Measurements from ENCODE around the gene SULT4A1. TPM values are rescaled to one million over a fixed set of nuclear protein-coding genes. Genes with fewer than 3 reads are reported as not detected.

Gene SULT4A1
- total and polyA plus RNA-seq, 2 experiments from 2014 or later: 4.7 to 5.2 TPM

- peaks cover 22% of the 10 kb centered on the region for H3K36me3 Mint-ChIP-seq (ENCODE audit: low read depth)
- DNase-seq (ENCODE audit: low spot score): no peak
- no peak for ATAC-seq
Measured at GRCh38 chr22:43824724-43825420, 37.4 kb downstream of the SULT4A1 start.

More at GRCh38 chr22:43824724-43825420, 37.4 kb downstream of the SULT4A1 start:
- Histone ChIP-seq H3K27me3 (ENCODE audit: insufficient read depth) (no peaks in the 10 kb centered on the region), H3K9me2 (ENCODE audit: insufficient read depth) (no peaks in the 10 kb centered on the region), H3K4me1 (ENCODE audit: insufficient read depth) (peaks cover 21% of the 10 kb centered on the region), H3K36me3 (ENCODE audit: insufficient read depth) (peaks cover 6% of the 10 kb centered on the region), H3K79me2 (replicated peaks; ENCODE audit: insufficient read depth) (no peaks in the 10 kb centered on the region), H2AFZ (no peak overlapping the region), H3F3A (replicated peaks; ENCODE audit: low read depth) (no peaks in the 10 kb centered on the region), H4K20me1 (replicated peaks; ENCODE audit: insufficient read depth) (peaks cover 9% of the 10 kb centered on the region), H3K4me2 (no peak overlapping the region), H3K27ac (ENCODE audit: low read depth) (no peak overlapping the region), H3K4me3 (no peak overlapping the region)
- H3K27me3 Mint-ChIP-seq (ENCODE audit: insufficient read depth, low read depth, poor library complexity): peaks cover 15% of the 10 kb centered on the region
- TF ChIP-seq ZNF462 (CRISPR knock-in tag; IDR thresholded peaks at IDR 0.05) (no peak), ZNF331 (CRISPR knock-in tag; IDR thresholded peaks at IDR 0.05; ENCODE audit: low read depth) (no peak), REST (IDR thresholded peaks at IDR 0.05; ENCODE audit: unreplicated experiment) (no peak), ZNF114 (CRISPR knock-in tag; IDR thresholded peaks at IDR 0.05) (no peak), CTCF (conservative IDR thresholded peaks at IDR 0.05; ENCODE audit: low read depth in 2 of 2) (no peak), EZH2phosphoT487 (IDR thresholded peaks at IDR 0.05; ENCODE audit: unreplicated experiment) (no peak), NANOG (IDR thresholded peaks at IDR 0.05; ENCODE audit: borderline replicate concordance) (no peak), EZH2 (IDR thresholded peaks at IDR 0.05; ENCODE audit: low read depth, unreplicated experiment) (no peak), JUNB (IDR thresholded peaks at IDR 0.05; ENCODE audit: unreplicated experiment) (no peak), STAT1 (IDR thresholded peaks at IDR 0.05; ENCODE audit: unreplicated experiment) (no peak), CREB1 (CRISPR knock-in tag; IDR thresholded peaks at IDR 0.05; ENCODE audit: low read depth) (no peak), POLR2AphosphoS5 (IDR thresholded peaks at IDR 0.05; ENCODE audit: low read depth) (no peak), ETS1 (IDR thresholded peaks at IDR 0.05) (no peak)
- no peak overlapping the region for H3K4me3 Mint-ChIP-seq
- peaks cover 3% of the 10 kb centered on the region; the same call in 1 of the 3 replicates for H3K9me3 Mint-ChIP-seq
- no peak overlapping the region for H3K27ac Mint-ChIP-seq
- H3K4me1 Mint-ChIP-seq: peaks cover 78% of the 10 kb centered on the region

All from GM23338 (cell line).